Measurements from ENCODE around the gene HIVEP3.

The HIVEP3 gene

GRCh38 chr1:41566274-41566885 lies 352.3 kb downstream of the HIVEP3 start:
- H3K4me3 ChIP-seq (ENCODE audit: low read length): no peak overlapping the region
- no peak for DNase-seq (ENCODE audit: low read depth)
- TF ChIP-seq CTCF (IDR thresholded peaks at IDR 0.05; ENCODE audit: insufficient read depth, low read depth, low read length, missing control alignments): no peak

- no peak for DNase-seq (ENCODE audit: low read depth)
- TF ChIP-seq CTCF (IDR thresholded peaks at IDR 0.05; ENCODE audit: insufficient read depth, low read depth, low read length, missing control alignments): no peak
- H3K4me3 ChIP-seq (ENCODE audit: low read length): no peak overlapping the region
Observed at GRCh38 chr1:41564741-41565475, 353.8 kb downstream of the HIVEP3 start.

GRCh38 chr1:41562328-41562727 lies 356.4 kb downstream of the HIVEP3 start:
- no peak for DNase-seq (ENCODE audit: low read depth)

GRCh38 chr1:41560931-41561330 lies 357.8 kb downstream of the HIVEP3 start:
- DNase-seq (ENCODE audit: low read depth): no peak
- TF ChIP-seq CTCF (IDR thresholded peaks at IDR 0.05; ENCODE audit: insufficient read depth, low read depth, low read length, missing control alignments): no peak
- H3K4me3 ChIP-seq (ENCODE audit: low read length): no peak overlapping the region

More at GRCh38 chr1:41562328-41562727, 356.4 kb downstream of the HIVEP3 start:
- TF ChIP-seq CTCF (IDR thresholded peaks at IDR 0.05; ENCODE audit: insufficient read depth, low read depth, low read length, missing control alignments): no peak
- H3K4me3 ChIP-seq (ENCODE audit: low read length): no peak overlapping the region

- no peak overlapping the region for H3K4me3 ChIP-seq (ENCODE audit: low read length)
- TF ChIP-seq CTCF (IDR thresholded peaks at IDR 0.05; ENCODE audit: insufficient read depth, low read depth, low read length, missing control alignments): no peak
- DNase-seq (ENCODE audit: low read depth): no peak
Observed at GRCh38 chr1:41560496-41560895, 358.2 kb downstream of the HIVEP3 start.

- DNase-seq (ENCODE audit: low read depth): no peak
- no peak overlapping the region for H3K4me3 ChIP-seq (ENCODE audit: low read length)
- TF ChIP-seq CTCF (IDR thresholded peaks at IDR 0.05; ENCODE audit: insufficient read depth, low read depth, low read length, missing control alignments): no peak
Observed at GRCh38 chr1:41559331-41559730, 359.4 kb downstream of the HIVEP3 start.

All from epithelial cell of esophagus (primary cell).